IMR-90 (cell line): ENCODE results near the gene FES. TPM values are rescaled to one million over a fixed set of nuclear protein-coding genes. Genes with fewer than 3 reads are reported as not detected.

Source experiments
- ATAC-seq: fragments of 200-7000 bp; cut with Tn5 transposase; 2 replicates; pipeline ENCODE4 v1.9.1; 2020; ENCODE audit warnings: low read depth, mild to moderate bottlenecking, moderate library complexity
- BruUV-seq: library from RNA; stranded (reverse); fragments of 400-500 nt; replicated peaks from 2 replicates; lab custom pipeline; 2021; lab: Mats Ljungman, UMichigan
- CTCF ChIA-PET: fragments of 300-600 bp; formaldehyde crosslinking; extraction: SDS; loops from one replicate; lab custom pipeline; 2021; ENCODE audit warnings: antibody characterized with exemption; lab: Yijun Ruan, JAX
- POLR2A ChIA-PET: fragments of 300-600 bp; sonication (Branson Sonifier 250); formaldehyde crosslinking; loops from one replicate; lab custom pipeline; 2022; ENCODE audit warnings: antibody characterized with exemption; ENCODE audit not compliant: unreplicated experiment; lab: Charles Lee
- DNase-seq: peaks from one replicate; pipeline ENCODE4 v3.0.0; 2013
- H2AFZ ChIP-seq: replicated peaks from 2 replicates; pipeline ENCODE3; 2013; ENCODE audit warnings: low read length, mild to moderate bottlenecking; ENCODE audit not compliant: poor library complexity
- H2AK5ac ChIP-seq: 2 replicates; pipeline ENCODE4 v1.6.1; 2013; ENCODE audit warnings: low read depth, low read length, inconsistent platforms
- H2AK9ac ChIP-seq: replicated peaks from 2 replicates; pipeline ENCODE3; 2013; ENCODE audit warnings: mild to moderate bottlenecking, low read depth, low read length, moderate library complexity; ENCODE audit not compliant: poor library complexity
- H2BK120ac ChIP-seq: 2 replicates; pipeline ENCODE4 v1.6.1; 2013; ENCODE audit warnings: low read depth, low read length, inconsistent platforms
- H2BK15ac ChIP-seq: 3 replicates; pipeline ENCODE4 v1.6.1; 2013; ENCODE audit warnings: low read depth, low read length, inconsistent platforms
- H2BK20ac ChIP-seq: 2 replicates; pipeline ENCODE4 v1.6.1; 2013; ENCODE audit warnings: low read depth, mild to moderate bottlenecking, inconsistent platforms, low read length, moderate library complexity
- H2BK5ac ChIP-seq: 2 replicates; pipeline ENCODE4 v1.6.1; 2013; ENCODE audit warnings: mild to moderate bottlenecking, low read depth, low read length, inconsistent platforms; ENCODE audit not compliant: poor library complexity, severe bottlenecking
- H3K14ac ChIP-seq: replicated peaks from 2 replicates; pipeline ENCODE4 v1.6.1; 2013; ENCODE audit warnings: low read depth, low read length, inconsistent platforms
- H3K18ac ChIP-seq: 2 replicates; pipeline ENCODE4 v1.6.1; 2013; ENCODE audit warnings: low read depth, low read length, control low read depth
- H3K23ac ChIP-seq: 2 replicates; pipeline ENCODE4 v1.6.1; 2013; ENCODE audit warnings: low read depth, low read length, inconsistent platforms
- H3K27ac ChIP-seq: 2 replicates; pipeline ENCODE4 v1.5.1; 2013; ENCODE audit warnings: mild to moderate bottlenecking, control low read depth, low read length; ENCODE audit not compliant: insufficient read depth
- H3K27me3 ChIP-seq: 2 replicates; pipeline ENCODE4 v1.6.1; 2013; ENCODE audit warnings: low read length; ENCODE audit not compliant: control insufficient read depth, insufficient read depth
- H3K36me3 ChIP-seq: 2 replicates; pipeline ENCODE4 v1.6.1; 2013; ENCODE audit warnings: low read length, mixed read lengths; ENCODE audit not compliant: control insufficient read depth, insufficient read depth
- H3K4ac ChIP-seq: 2 replicates; pipeline ENCODE4 v1.6.1; 2013; ENCODE audit warnings: low read depth, low read length, inconsistent platforms
- H3K4me1 ChIP-seq: 2 replicates; pipeline ENCODE4 v1.6.1; 2013; ENCODE audit warnings: low read length, mixed read lengths; ENCODE audit not compliant: control insufficient read depth, insufficient read depth
- H3K4me2 ChIP-seq: 2 replicates; pipeline ENCODE4 v1.6.1; 2013; ENCODE audit warnings: low read depth, mild to moderate bottlenecking, control low read depth, low read length, moderate library complexity
- H3K4me3 ChIP-seq: 2 replicates; pipeline ENCODE4 v1.5.1; 2013; ENCODE audit warnings: low read depth, mild to moderate bottlenecking, control low read depth, low read length, moderate library complexity; ENCODE audit not compliant: insufficient read depth
- H3K56ac ChIP-seq: 2 replicates; pipeline ENCODE4 v1.6.1; 2013; ENCODE audit warnings: low read length, inconsistent platforms; ENCODE audit not compliant: insufficient read depth; ENCODE audit errors: extremely low read depth
- H3K79me1 ChIP-seq, 2 experiments: 2 replicates each; pipeline ENCODE4 v1.6.1; 2013; ENCODE audit warnings: low read length in 2 of 2, inconsistent platforms in 1 of 2, low read depth in 1 of 2
- H3K9ac ChIP-seq: 2 replicates; pipeline ENCODE4 v1.6.1; 2013; ENCODE audit warnings: low read depth, low read length, control low read depth
- H3K9me1 ChIP-seq: 2 replicates; pipeline ENCODE4 v1.6.1; 2013; ENCODE audit warnings: low read length, inconsistent platforms; ENCODE audit not compliant: insufficient read depth
- H3K9me3 ChIP-seq: 2 replicates; pipeline ENCODE4 v1.6.1; 2013; ENCODE audit warnings: low read length; ENCODE audit not compliant: control insufficient read depth, insufficient read depth
- H4K20me1 ChIP-seq: 2 replicates; pipeline ENCODE4 v1.6.1; 2013; ENCODE audit warnings: low read length, inconsistent platforms; ENCODE audit not compliant: insufficient read depth
- H4K5ac ChIP-seq: 2 replicates; pipeline ENCODE4 v1.6.1; 2013; ENCODE audit warnings: mild to moderate bottlenecking, low read depth, low read length, control low read depth
- H4K8ac ChIP-seq, 2 experiments: 2 replicates each; pipeline ENCODE4 v1.6.1; 2013; ENCODE audit warnings: low read depth in 2 of 2, low read length in 2 of 2, control low read depth in 1 of 2, inconsistent platforms in 1 of 2
- H4K91ac ChIP-seq: 2 replicates; pipeline ENCODE4 v1.6.1; 2013; ENCODE audit warnings: low read depth, low read length, inconsistent platforms; ENCODE audit not compliant: insufficient read depth
- CEBPB ChIP-seq: IDR thresholded peaks from 2 replicates; pipeline ENCODE4 v1.6.1; 2012; ENCODE audit warnings: low read depth, low read length, improper control_type of control experiment
- MAFK ChIP-seq: IDR thresholded peaks from 2 replicates; pipeline ENCODE4 v1.6.1; 2012; ENCODE audit warnings: low read depth, low read length, improper control_type of control experiment
- MAZ ChIP-seq: IDR thresholded peaks from 2 replicates; pipeline ENCODE4 v1.6.1; 2012; ENCODE audit warnings: low read depth, mild to moderate bottlenecking, low read length, improper control_type of control experiment, moderate library complexity, borderline replicate concordance
- WGBS, 2 experiments: methylation state at CpG; one replicate each; pipeline versions ENCODE4 v1.1.5 to v1.1.7; 2013; ENCODE audit warnings: missing lambda C conversion rate in 2 of 2; ENCODE audit not compliant: insufficient read length in 1 of 2; ENCODE audit errors: extremely low coverage in 2 of 2; 5-methylcytosine and 5-hydroxymethylcytosine counted together
- dilution Hi-C: fragments of 300-500 bp; cut with HindIII; formaldehyde crosslinking; loops from one replicate; pipeline ENCODE4 v1.14.3; 2018; ENCODE audit warnings: low sequenced_read_pairs; ENCODE audit not compliant: unreplicated experiment
- in situ Hi-C: fragments of 300-500 bp; cut with MboI; formaldehyde crosslinking; loops from 3 replicates; pipeline ENCODE4 v1.14.3; 2019; ENCODE audit warnings: low sequenced_read_pairs, inconsistent platforms, mixed read lengths
- intact Hi-C: fragments of 100-400 bp; cut with micrococcal nuclease; formaldehyde crosslinking; loops from 2 replicates; pipeline ENCODE4 v1.10.0; 2022
- polyA plus RNA-seq, 3 experiments: library from polyadenylated mRNA; depleted of rRNA; stranded (reverse); fragments of >200 nt; gene quantifications; 2 replicates each; pipeline ENCODE4 v1.2.3, GENCODE V29; 2012; ENCODE audit warnings: low replicate concordance in 1 of 3
- total RNA-seq: library from RNA; depleted of rRNA; stranded (reverse); fragments of >200 nt; gene quantifications from 2 replicates; pipeline ENCODE4 v1.2.3, GENCODE V29; 2012
- TF ChIP-seq, protein P1 (sequence below): fragments of 150-350 bp; IDR thresholded peaks from 2 replicates; pipeline ENCODE4 v1.6.1; 2016; ENCODE audit warnings: low read depth, mild to moderate bottlenecking, low read length, moderate library complexity, borderline replicate concordance

FES gene
- total and polyA plus RNA-seq, 2 of the 4 experiments (the other 2 are of a cell fraction) = 10.5 to 11.7 TPM

GRCh38 chr15:90913398-90913944, 29.2 kb downstream of the FES start:
- ATAC-seq (no peak), DNase-seq (no peak)
- intact Hi-C loops (no loop called here), in situ Hi-C loops (no loop called here), dilution Hi-C loops (no loop called here)
- Histone ChIP-seq H3K9me3 (no peaks in the 10 kb centered on the region), H3K14ac (no peak overlapping the region), H2BK5ac (no peak overlapping the region), H2AK9ac (no peak overlapping the region), H3K9me1 (peaks cover 3% of the 10 kb centered on the region; the same call in 1 of the 2 replicates), H3K9ac (no peak overlapping the region), H2AFZ (no peak overlapping the region), H2AK5ac (no peak overlapping the region), H3K36me3 (peaks cover 46% of the 10 kb centered on the region), H3K4ac (no peak overlapping the region), H3K18ac (no peak overlapping the region), H2BK20ac (no peak overlapping the region), H4K8ac (no peak overlapping the region), H4K20me1 (no peaks in the 10 kb centered on the region), H2BK15ac (no peak overlapping the region), H4K91ac (no peak overlapping the region), H3K4me1 (peaks cover 10% of the 10 kb centered on the region; the same call in 1 of the 2 replicates), H3K4me3 (no peak overlapping the region), H3K27me3 (no peaks in the 10 kb centered on the region), H4K5ac (no peak overlapping the region), H3K27ac (no peak overlapping the region), H3K79me1 (no peaks in the 10 kb centered on the region), H3K56ac (no peak overlapping the region), H3K23ac (no peak overlapping the region), H2BK120ac (no peak overlapping the region), H3K4me2 (no peak overlapping the region)
- no TSS peak for BruUV-seq
- ChIA-PET CTCF (no interaction called here), POLR2A (interaction anchor here (0.6 kb wide), 1 partner anchor 473 kb away, joined by 3 read pairs; no protein-coding TSS in a partner anchor)
- TF ChIP-seq CEBPB (no peak), MAFK (no peak), MAZ (no peak)
- TF ChIP-seq, protein P1, sequence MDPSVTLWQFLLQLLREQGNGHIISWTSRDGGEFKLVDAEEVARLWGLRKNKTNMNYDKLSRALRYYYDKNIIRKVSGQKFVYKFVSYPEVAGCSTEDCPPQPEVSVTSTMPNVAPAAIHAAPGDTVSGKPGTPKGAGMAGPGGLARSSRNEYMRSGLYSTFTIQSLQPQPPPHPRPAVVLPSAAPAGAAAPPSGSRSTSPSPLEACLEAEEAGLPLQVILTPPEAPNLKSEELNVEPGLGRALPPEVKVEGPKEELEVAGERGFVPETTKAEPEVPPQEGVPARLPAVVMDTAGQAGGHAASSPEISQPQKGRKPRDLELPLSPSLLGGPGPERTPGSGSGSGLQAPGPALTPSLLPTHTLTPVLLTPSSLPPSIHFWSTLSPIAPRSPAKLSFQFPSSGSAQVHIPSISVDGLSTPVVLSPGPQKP = no peak
- WGBS, 2 experiments = 93% methylated on average over 3 of the region's 12 CpGs; no CpG with 5 or more reads in 1 of the 2 experiments
